K562 (cell line): ENCODE measurements around the gene NKIRAS2. TPM values are rescaled to one million over a fixed set of nuclear protein-coding genes. Genes with fewer than 3 reads are reported as not detected.

Experiments
- CBX3 ChIP-seq, 2 experiments: IDR thresholded peaks; 1 replicate in 1 of 2; 2 replicates in 1 of 2; pipeline ENCODE4 v1.6.1; 2012; ENCODE audit warnings: inconsistent platforms in 2 of 2, low read length in 2 of 2, borderline replicate concordance in 1 of 2, control low read depth in 1 of 2
- CREM ChIP-seq: IDR thresholded peaks from 2 replicates; pipeline ENCODE4 v1.6.1; 2014; ENCODE audit warnings: antibody characterized with exemption, low read depth
- ELF1 ChIP-seq: fragments of 200-800 bp; sonication (Bioruptor generic); IDR thresholded peaks from 2 replicates; pipeline ENCODE4 v1.6.1; 2016; ENCODE audit warnings: missing genetic modification characterization, missing compliant biosample characterization
- EP400 ChIP-seq: fragments of 450-650 bp; IDR thresholded peaks from 2 replicates; pipeline ENCODE4 v1.6.1; 2017; ENCODE audit warnings: antibody characterized with exemption, mild to moderate bottlenecking, moderate library complexity
- FOXK2 ChIP-seq, 2 experiments: fragments of 450-650 bp; IDR thresholded peaks in 1 of 2; conservative IDR thresholded peaks in 1 of 2; 2 replicates each; pipeline ENCODE4 v1.6.1; 2016; ENCODE audit warnings: low read depth in 2 of 2, mild to moderate bottlenecking in 1 of 2
- KLF1 ChIP-seq: fragments of 450-650 bp; IDR thresholded peaks from 2 replicates; pipeline ENCODE4 v1.6.1; 2016; ENCODE audit warnings: missing genetic modification characterization, missing compliant biosample characterization
- MYC ChIP-seq, 2 experiments: fragments of 250-450 bp in 1 of 2; sonication (Bioruptor Pico) in 1 of 2; IDR thresholded peaks; 2 replicates each; pipeline versions ENCODE4 v1.5.1 to v1.6.1; 2012 to 2021; ENCODE audit warnings: low read depth in 2 of 2, borderline replicate concordance in 1 of 2, improper control_type of control experiment in 1 of 2, low read length in 1 of 2, mild to moderate bottlenecking in 1 of 2, moderate library complexity in 1 of 2
- POLR2H ChIP-seq: IDR thresholded peaks from 2 replicates; pipeline ENCODE4 v1.6.1; 2016; ENCODE audit warnings: missing genetic modification characterization, low read depth, mild to moderate bottlenecking, control low read depth, missing compliant biosample characterization, moderate library complexity
- TCF3 ChIP-seq: sonication (generic); formaldehyde crosslinking; IDR thresholded peaks from 2 replicates; pipeline ENCODE4 v1.4.0; 2020; ENCODE audit warnings: mild to moderate bottlenecking, missing genetic modification reagents
- TEAD4 ChIP-seq, 2 experiments: sonication (generic) in 1 of 2; formaldehyde crosslinking in 1 of 2; IDR thresholded peaks; 2 replicates each; pipeline versions ENCODE4 v1.6.1 to v1.8.0; 2012 to 2022; ENCODE audit warnings: borderline replicate concordance in 1 of 2, inconsistent platforms in 1 of 2, low read length in 1 of 2, mild to moderate bottlenecking in 1 of 2, missing genetic modification reagents in 1 of 2
- ZNF197 ChIP-seq: fragments of 200-800 bp; sonication (Bioruptor generic); IDR thresholded peaks from 2 replicates; pipeline ENCODE4 v1.6.1; 2016; ENCODE audit warnings: low read depth, missing genetic modification characterization, missing compliant biosample characterization
- ZNF740 ChIP-seq, 3 experiments: fragments of 200-800 bp in 1 of 3; sonication (Bioruptor generic) in 1 of 3; sonication (generic) in 1 of 3; formaldehyde crosslinking in 1 of 3; IDR thresholded peaks; 2 replicates each; pipeline versions ENCODE4 v1.6.1 to v1.8.0; 2016 to 2022; ENCODE audit warnings: mild to moderate bottlenecking in 2 of 3, missing compliant biosample characterization in 2 of 3, missing genetic modification characterization in 2 of 3, missing genetic modification reagents in 1 of 3
- polyA plus RNA-seq, 8 experiments: library from polyadenylated mRNA; depleted of rRNA in 4 of 8; stranded (reverse) in 5 of 8; unstranded in 3 of 8; fragments of >200 nt; fragmentation: Nextera tagmentation in 2 of 8; fragmentation: Illumina TruSeq in 1 of 8; extraction: Ambion mirVana in 2 of 8; extraction: Trizol in 1 of 8; gene quantifications; 2 replicates each; pipeline versions ENCODE4 v1.2.1 to v1.2.3, GENCODE V29; 2011 to 2014; ENCODE audit warnings: inconsistent platforms in 1 of 8, missing spikeins in 1 of 8
- total RNA-seq, 7 experiments: library from RNA; depleted of rRNA in 6 of 7; stranded (reverse); fragments of >200 nt in 6 of 7; fragmentation: Illumina TruSeq in 2 of 7; extraction: Trizol in 2 of 7; gene quantifications; 2 replicates each; pipeline versions ENCODE4 v1.2.1 to v1.2.3, GENCODE V29; 2011 to 2021; ENCODE audit warnings: low replicate concordance in 1 of 7
- TF ChIP-seq, protein P1 (sequence below): fragments of 250-450 bp; sonication (Bioruptor Pico); IDR thresholded peaks from 2 replicates; pipeline ENCODE4 v1.4.0; 2020; ENCODE audit warnings: borderline replicate concordance
- TF ChIP-seq, protein P2 (sequence below), 2 experiments: fragments of 200-800 bp in 1 of 2; sonication (Bioruptor generic) in 1 of 2; sonication (generic) in 1 of 2; formaldehyde crosslinking in 1 of 2; IDR thresholded peaks in 1 of 2; conservative IDR thresholded peaks in 1 of 2; 2 replicates each; pipeline versions ENCODE4 v1.5.0 to v1.6.1; 2016 to 2020; ENCODE audit warnings: missing compliant biosample characterization in 1 of 2, missing genetic modification characterization in 1 of 2, missing genetic modification reagents in 1 of 2
- TF ChIP-seq, protein P3 (sequence below): sonication (generic); formaldehyde crosslinking; IDR thresholded peaks from 2 replicates; pipeline ENCODE4 v1.8.0; 2023; ENCODE audit warnings: mild to moderate bottlenecking, missing genetic modification reagents
- TF ChIP-seq, protein P4 (sequence below): IDR thresholded peaks from 3 replicates; pipeline ENCODE4 v1.6.1; 2011; ENCODE audit warnings: borderline replicate concordance, mild to moderate bottlenecking; ENCODE audit not compliant: insufficient read length, insufficient read depth

Gene NKIRAS2
- total and polyA plus RNA-seq, 9 of the 15 experiments (the other 6 are each of a cell fraction or from before 2014, with no cell fraction given): 10.1 to 65.5 (median 29.8) TPM

GRCh38 chr17:42019509-42020404 is at the start of gene NKIRAS2 (continued):
- TF ChIP-seq FOXK2 (conservative IDR thresholded peaks at IDR 0.05 in 1 of 2, IDR thresholded peaks at IDR 0.05 in 1 of 2; ENCODE audit: low read depth in 2 of 2) (no peak), ZNF740 (CRISPR knock-in tag; IDR thresholded peaks at IDR 0.05) (peak; percentile 82; the same call in 1 of the 2 replicates), ZNF740 (tag; IDR thresholded peaks at IDR 0.05) (no peak), POLR2H (peak; percentile 73; the same call in 1 of the 2 replicates), TCF3 (CRISPR knock-in tag) (peak; percentile 5; the same call in 1 of the 2 replicates), CREM (peak; percentile 86), CBX3 (IDR thresholded peaks at IDR 0.05; ENCODE audit: borderline replicate concordance in 1 of 2, low read length in 2 of 2) (peak in 1 of 2 experiments; percentile 78; a peak in 1 of 3 replicates), ZNF197 (0 out of 2 replicates have a peak, but pooled peaks have one; percentile 52), KLF1 (tag) (no peak), EP400 (peak; percentile 75), MYC (IDR thresholded peaks at IDR 0.05; ENCODE audit: low read depth, low read length) (peak; percentile 72), MYC (CRISPR knock-in tag; IDR thresholded peaks at IDR 0.05; ENCODE audit: borderline replicate concordance, low read depth) (no peak), TEAD4 (IDR thresholded peaks at IDR 0.05; ENCODE audit: low read length) (peak; percentile 64), TEAD4 (CRISPR knock-in tag; IDR thresholded peaks at IDR 0.05; ENCODE audit: borderline replicate concordance) (no peak), ELF1 (tag) (0 out of 2 replicates have a peak, but pooled peaks have one; percentile 69)
- TF ChIP-seq, protein P1, sequence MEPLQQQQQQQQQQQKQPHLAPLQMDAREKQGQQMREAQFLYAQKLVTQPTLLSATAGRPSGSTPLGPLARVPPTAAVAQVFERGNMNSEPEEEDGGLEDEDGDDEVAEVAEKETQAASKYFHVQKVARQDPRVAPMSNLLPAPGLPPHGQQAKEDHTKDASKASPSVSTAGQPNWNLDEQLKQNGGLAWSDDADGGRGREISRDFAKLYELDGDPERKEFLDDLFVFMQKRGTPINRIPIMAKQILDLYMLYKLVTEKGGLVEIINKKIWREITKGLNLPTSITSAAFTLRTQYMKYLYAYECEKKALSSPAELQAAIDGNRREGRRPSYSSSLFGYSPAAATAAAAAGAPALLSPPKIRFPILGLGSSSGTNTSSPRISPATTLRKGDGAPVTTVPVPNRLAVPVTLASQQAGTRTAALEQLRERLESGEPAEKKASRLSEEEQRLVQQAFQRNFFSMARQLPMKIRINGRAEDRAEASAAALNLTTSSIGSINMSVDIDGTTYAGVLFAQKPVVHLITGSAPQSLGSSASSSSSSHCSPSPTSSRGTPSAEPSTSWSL (CRISPR knock-in tag): 0 out of 2 replicates have a peak, but pooled peaks have one; percentile 29
- TF ChIP-seq, protein P2, sequence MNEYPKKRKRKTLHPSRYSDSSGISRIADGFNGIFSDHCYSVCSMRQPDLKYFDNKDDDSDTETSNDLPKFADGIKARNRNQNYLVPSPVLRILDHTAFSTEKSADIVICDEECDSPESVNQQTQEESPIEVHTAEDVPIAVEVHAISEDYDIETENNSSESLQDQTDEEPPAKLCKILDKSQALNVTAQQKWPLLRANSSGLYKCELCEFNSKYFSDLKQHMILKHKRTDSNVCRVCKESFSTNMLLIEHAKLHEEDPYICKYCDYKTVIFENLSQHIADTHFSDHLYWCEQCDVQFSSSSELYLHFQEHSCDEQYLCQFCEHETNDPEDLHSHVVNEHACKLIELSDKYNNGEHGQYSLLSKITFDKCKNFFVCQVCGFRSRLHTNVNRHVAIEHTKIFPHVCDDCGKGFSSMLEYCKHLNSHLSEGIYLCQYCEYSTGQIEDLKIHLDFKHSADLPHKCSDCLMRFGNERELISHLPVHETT (CRISPR knock-in tag; conservative IDR thresholded peaks at IDR 0.05 in 1 of 2, IDR thresholded peaks at IDR 0.05 in 1 of 2): peak in 1 of 2 experiments; percentile 95; a peak in 2 of 4 replicates
- TF ChIP-seq, protein P3, sequence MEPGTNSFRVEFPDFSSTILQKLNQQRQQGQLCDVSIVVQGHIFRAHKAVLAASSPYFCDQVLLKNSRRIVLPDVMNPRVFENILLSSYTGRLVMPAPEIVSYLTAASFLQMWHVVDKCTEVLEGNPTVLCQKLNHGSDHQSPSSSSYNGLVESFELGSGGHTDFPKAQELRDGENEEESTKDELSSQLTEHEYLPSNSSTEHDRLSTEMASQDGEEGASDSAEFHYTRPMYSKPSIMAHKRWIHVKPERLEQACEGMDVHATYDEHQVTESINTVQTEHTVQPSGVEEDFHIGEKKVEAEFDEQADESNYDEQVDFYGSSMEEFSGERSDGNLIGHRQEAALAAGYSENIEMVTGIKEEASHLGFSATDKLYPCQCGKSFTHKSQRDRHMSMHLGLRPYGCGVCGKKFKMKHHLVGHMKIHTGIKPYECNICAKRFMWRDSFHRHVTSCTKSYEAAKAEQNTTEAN: no peak
- TF ChIP-seq, protein P4, sequence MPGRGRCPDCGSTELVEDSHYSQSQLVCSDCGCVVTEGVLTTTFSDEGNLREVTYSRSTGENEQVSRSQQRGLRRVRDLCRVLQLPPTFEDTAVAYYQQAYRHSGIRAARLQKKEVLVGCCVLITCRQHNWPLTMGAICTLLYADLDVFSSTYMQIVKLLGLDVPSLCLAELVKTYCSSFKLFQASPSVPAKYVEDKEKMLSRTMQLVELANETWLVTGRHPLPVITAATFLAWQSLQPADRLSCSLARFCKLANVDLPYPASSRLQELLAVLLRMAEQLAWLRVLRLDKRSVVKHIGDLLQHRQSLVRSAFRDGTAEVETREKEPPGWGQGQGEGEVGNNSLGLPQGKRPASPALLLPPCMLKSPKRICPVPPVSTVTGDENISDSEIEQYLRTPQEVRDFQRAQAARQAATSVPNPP: no peak
